Anterior cingulate cortex (tissue), 58 donors: ENCODE results near the gene PDSS2.
"Not testable (repeated sequence)": the region's sequence is repeated elsewhere in the genome, so short reads cannot be mapped to it uniquely, and the experiment has no call there.

ENCODE experiments used
- DNase-seq, 58 donors: peaks; one replicate each; lab custom pipeline; 2025; lab: John Stamatoyannopoulos, UW

The PDSS2 gene

DNA sequence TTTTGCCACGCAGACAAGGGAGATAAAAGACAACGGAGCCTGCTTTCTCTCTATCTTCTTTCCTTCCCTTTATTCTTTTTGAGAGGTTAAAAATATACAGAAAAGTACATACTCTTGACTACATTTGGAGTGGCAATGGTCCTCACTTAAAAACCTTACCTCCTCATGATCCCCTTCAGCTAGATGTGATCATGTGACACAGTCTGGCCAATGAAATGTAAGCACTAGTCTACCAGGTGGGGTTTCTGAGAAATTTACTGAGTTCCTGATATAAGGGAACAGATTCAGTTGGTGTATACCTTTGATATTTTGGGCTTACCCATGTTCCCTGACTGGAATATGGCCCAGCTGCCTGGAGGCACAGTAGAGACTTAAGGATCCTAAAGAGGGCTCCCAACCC, 178.6 kb downstream of the PDSS2 start:
- no peak for DNase-seq

GRCh38 chr6:107280001-107280400, 179.4 kb downstream of the PDSS2 start:
- not testable (repeated sequence) for DNase-seq

GRCh38 chr6:107275330-107275865, 184.0 kb downstream of the PDSS2 start:
- DNase-seq: no peak

DNA sequence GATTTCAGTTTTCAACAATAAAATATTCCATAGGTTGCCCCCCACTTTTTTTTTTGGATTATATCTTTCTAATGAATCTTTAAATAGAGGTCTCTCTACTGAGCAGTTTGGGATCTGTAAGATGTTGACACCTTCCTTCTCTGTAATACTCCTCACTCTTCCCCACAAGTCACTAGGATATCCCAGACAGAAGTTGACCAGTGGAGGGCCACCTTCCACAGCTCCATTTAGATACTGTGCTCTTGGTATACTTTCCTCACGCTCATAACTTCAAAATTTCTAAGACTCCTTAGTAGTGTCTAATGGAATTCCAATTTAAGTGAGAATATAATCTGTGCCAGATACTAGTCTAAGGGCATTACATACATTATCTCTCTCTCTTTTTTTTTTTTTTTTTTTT, 185.1 kb downstream of the PDSS2 start:
- no peak for DNase-seq

GRCh38 chr6:107272246-107272645, 187.1 kb downstream of the PDSS2 start:
- no peak for DNase-seq

DNA sequence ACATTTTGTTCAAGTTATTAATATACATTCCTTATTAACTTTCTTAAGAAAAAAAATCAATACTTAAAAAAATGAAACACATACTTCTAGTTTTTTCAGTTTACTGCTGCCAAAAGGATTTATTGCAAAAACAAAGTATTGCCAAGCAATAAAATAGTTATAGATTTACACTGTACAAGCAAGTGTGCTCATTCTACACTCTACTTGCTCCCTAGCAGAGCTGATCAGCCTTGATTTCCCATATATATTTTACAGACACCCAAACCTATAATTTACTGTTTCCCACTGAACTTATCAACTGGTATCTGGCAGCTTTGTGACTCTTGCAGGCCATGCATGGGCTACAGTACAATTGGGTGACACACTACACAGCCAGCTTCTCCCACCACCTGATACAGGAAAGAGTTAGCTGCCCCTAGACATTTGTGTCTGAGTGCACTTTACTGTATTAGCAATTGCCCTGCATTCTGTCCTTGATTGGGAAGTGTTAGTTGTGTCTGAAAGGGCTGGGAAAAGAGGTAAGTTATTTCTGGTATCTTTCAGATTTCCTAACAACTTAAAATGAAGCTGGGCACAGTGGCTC, 188.1 kb downstream of the PDSS2 start:
- DNase-seq: no peak

DNA sequence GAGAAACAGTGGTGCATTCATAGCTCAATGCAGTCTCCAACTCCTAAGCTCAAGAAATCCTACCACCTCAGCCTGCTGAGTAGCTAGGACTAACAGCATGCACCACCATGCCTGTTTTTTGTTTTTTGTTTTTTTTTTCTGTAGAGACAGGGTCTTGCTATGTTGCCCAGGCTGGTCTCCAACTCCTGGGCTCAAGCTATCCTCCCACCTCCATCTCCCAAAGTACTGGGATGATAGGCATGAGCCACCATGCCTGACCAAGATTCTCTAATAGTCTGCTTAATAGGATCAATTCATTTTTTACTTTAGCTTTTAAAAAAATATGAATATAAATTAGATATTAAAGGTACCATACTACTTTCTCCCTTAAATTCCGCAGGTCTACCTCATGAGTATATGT, 191.7 kb downstream of the PDSS2 start:
- DNase-seq: no peak

GRCh38 chr6:107267006-107267405, 192.4 kb downstream of the PDSS2 start:
- no peak for DNase-seq

GRCh38 chr6:107266563-107266962, 192.8 kb downstream of the PDSS2 start:
- DNase-seq: no peak

DNA sequence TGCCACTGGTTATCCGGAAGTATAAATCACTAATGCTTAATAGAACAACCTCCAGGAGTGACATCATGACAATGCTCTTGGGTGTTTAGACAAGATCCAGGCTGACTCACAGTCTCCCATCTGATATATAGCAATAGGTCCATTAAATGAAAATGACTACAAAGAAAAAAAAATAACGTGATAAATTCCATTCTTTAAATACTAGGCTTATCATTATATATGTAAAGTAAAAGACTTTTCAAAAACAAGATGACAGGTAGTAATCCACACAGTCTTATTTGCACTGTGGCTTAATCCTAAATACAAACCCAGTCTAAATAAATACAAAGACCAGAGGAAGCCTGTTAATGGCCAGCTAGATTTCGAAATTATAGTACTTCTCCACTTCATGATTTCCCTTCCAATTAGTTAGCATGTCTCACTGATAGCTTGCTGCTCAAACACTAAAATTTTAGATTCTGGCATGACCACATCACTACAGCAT, 195.0 kb downstream of the PDSS2 start:
- no peak for DNase-seq

DNA sequence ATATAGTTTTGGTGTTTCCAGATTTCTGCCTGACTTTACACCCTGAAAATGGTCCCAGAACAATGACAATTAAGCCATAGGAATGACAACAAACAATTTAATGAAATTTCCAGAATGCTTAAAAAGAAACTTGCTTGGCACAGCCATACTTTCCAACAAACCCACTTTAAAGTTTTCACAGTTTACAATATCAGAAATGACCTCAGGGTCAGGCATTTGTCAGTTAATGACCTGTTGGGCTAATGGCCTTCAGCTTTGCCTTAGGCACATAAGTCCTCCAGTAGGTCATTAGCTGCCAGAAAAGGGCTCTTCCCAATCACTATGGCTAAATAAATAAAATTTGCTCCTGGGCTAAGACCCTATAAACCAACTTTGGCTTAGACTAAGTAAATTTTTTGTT, 199.4 kb downstream of the PDSS2 start:
- DNase-seq: no peak

- DNase-seq: no peak
Measured at GRCh38 chr6:107248147-107248546, 211.2 kb downstream of the PDSS2 start.

GRCh38 chr6:107246972-107247615, 212.3 kb downstream of the PDSS2 start:
- DNase-seq: no peak

GRCh38 chr6:107246249-107246971, 213.0 kb downstream of the PDSS2 start:
- no peak for DNase-seq

DNA sequence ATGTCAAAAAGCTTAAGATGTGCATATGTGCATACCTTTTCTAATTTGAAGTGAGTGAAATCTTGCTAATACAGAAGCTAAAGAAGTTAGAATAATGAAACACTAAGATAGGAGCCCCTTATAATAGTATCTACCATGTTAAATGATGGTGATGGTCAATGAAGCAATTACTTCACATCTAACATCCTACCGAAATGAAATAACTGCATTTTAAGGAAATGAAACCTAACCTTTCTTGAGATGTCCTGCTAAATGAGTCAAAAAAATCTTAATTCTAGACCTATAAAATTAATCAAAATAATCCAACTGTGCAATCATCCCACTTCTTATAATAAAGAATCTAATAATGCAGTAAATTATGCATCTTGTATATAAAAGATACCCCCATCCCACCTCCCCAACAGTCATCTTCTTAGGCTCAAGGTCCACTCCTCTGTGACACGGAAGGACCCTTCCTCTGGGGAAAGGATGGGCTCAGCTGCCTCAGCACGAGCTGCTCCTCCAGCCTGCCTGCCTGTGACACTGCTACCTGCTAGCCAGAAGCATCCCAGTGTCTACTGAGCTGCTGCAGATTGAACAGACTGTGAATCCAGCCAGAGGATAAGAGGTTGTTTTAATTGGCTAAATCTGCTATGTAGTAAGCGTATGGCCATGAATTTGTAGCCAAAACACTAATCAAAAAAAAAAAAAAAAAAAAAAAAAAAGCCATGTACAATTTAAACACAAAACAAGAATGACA, 214.5 kb downstream of the PDSS2 start:
- no peak for DNase-seq

DNA sequence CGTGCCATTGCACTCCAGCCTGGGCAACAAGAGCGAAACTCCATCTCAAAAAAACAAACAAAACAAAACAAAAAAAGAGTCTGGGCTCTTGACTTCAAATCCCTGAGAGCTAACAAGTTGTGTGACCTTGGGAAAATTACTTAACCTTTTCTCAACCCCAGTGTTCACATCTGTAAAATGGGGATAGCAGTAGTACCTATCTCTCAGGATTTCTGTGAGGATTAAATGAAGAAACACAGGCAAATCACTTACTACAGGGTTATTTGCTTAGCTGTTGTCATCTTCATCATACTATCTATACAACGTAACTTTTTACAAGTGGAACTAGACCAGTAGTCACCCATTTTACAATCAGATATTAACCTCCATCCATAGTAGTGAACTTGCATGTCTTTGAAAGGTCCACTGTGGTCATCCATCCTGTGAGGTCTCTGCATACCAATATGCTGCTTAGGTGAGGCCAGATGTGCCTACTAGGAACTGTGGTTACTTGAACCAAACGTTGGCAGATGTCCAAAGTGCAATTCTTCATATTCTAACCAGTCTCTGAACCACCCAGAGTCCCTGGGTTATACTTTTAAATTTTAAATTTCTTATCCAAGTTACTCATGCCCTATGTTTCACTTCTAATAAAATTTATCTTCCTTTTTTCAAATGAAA, 215.2 kb downstream of the PDSS2 start:
- no peak for DNase-seq

DNA sequence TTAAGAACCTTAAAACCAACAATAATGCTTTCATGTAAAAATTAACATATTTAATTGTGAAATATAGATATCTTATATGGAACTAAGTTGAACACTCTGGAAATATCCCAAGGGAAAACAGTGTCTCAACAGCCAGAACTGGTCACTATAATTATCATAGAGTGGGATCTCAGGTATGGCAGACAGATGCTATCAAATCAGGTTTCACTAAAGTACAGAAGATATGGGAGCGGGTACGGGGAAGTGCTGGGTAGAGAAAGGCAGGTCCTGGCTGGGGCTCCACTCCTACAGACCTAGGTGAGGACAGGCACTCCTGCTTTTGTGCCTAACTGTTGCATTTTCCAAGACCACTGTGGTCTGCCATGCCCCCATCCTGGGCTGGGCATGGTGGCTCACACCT, 215.9 kb downstream of the PDSS2 start:
- DNase-seq: no peak

DNA sequence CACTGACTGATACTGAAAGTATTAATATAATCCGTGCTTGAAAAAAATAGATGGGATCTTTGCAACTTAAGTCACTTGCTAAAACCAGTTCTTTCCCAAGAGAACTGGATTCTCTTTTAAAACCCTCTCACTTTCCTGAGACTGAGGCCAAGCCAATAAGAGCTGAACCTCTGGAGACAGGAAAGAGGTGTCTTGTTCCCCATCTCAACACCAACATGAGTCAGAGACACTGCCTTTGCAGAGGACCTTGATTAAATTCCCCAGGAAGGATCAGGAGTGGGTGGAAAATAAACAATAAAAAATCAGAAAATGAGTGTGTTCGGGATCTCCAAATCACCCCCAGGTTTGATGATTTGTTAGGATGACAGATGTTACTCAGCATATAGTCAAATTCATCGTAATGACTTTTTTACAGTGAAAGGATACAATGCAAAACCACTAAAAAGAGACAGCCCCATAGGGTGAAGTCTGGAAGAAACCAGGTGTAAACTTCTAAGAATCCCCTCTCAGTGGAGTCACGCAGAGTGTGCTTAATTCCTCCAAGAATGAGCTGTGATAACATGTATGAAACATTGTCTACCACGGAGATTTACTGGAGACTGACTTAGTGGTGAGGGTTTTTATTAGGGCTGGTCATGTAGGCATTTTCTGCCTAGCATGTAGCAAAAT, 221.2 kb downstream of the PDSS2 start:
- no peak for DNase-seq

- no peak for DNase-seq
Measured at GRCh38 chr6:107235511-107235910, 223.9 kb downstream of the PDSS2 start.

GRCh38 chr6:107235007-107235406, 224.4 kb downstream of the PDSS2 start:
- no peak for DNase-seq
